IPS DF 6.9 (cell line): ENCODE measurements around the gene CCDC141.

Source experiments
- DNase-seq: peaks from one replicate; pipeline ENCODE4 v3.0.0-alpha.2; 2013; ENCODE audit warnings: low read depth, low spot score
- H3K27ac ChIP-seq: one replicate; pipeline ENCODE4 v1.5.1; 2013; ENCODE audit warnings: low read length, control low read depth
- H3K27me3 ChIP-seq: 2 replicates; pipeline ENCODE4 v1.6.1; 2013; ENCODE audit warnings: mild to moderate bottlenecking, low read length; ENCODE audit not compliant: control insufficient read depth, insufficient read depth
- H3K36me3 ChIP-seq: 2 replicates; pipeline ENCODE4 v1.6.1; 2013; ENCODE audit warnings: low read length; ENCODE audit not compliant: control insufficient read depth, insufficient read depth
- H3K4me1 ChIP-seq: 2 replicates; pipeline ENCODE4 v1.6.1; 2013; ENCODE audit warnings: low read length; ENCODE audit not compliant: control insufficient read depth, insufficient read depth
- H3K4me3 ChIP-seq: 2 replicates; pipeline ENCODE4 v1.5.1; 2013; ENCODE audit warnings: mild to moderate bottlenecking, low read length
- H3K9me3 ChIP-seq: 2 replicates; pipeline ENCODE4 v1.6.1; 2013; ENCODE audit warnings: low read length, inconsistent platforms; ENCODE audit not compliant: control insufficient read depth, insufficient read depth
- WGBS: extraction: QIAGEN DNeasy Blood & Tissue Kit; methylation state at CpG from one replicate; pipeline ENCODE4 v1.1.7; 2013; ENCODE audit warnings: mixed read lengths, missing lambda C conversion rate; ENCODE audit not compliant: insufficient read length, insufficient coverage; 5-methylcytosine and 5-hydroxymethylcytosine counted together

The CCDC141 gene

DNA sequence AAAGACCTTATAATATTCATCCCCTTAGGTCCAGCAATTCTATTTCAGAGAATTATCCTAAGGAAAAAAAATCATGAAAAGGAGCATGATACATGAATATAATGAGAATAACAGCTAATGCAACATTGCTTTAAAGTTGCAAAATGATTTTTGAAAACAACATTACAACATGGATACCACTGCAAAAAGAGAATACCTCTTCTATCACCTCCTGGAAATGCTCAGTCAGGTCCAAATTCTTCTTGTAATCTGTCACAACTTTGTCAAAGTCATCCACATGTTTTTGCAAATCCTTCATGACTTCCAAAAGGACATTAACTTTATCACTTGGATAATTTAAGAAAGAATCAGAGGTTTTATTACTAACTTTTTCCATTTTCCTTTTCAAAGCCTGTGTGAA, 194.8 kb downstream of the CCDC141 start:
- no peak overlapping the region for H3K4me3 ChIP-seq
- no peaks in the 10 kb centered on the region for H3K9me3 ChIP-seq
- no peak overlapping the region for H3K27ac ChIP-seq
- H3K36me3 ChIP-seq, result no peaks in the 10 kb centered on the region
- no peak for DNase-seq
- no peaks in the 10 kb centered on the region for H3K27me3 ChIP-seq
- H3K4me1 ChIP-seq, result no peaks in the 10 kb centered on the region

GRCh38 chr2:178848335-178848734, 201.6 kb downstream of the CCDC141 start:
- Histone ChIP-seq H3K27ac (no peak overlapping the region), H3K4me1 (peaks cover 3% of the 10 kb centered on the region; the same call in 1 of the 2 replicates), H3K9me3 (no peaks in the 10 kb centered on the region), H3K36me3 (no peaks in the 10 kb centered on the region), H3K27me3 (no peaks in the 10 kb centered on the region), H3K4me3 (no peak overlapping the region)
- DNase-seq, result no peak
- WGBS, result no CpG with 5 or more reads among the region's 5 CpGs

- Histone ChIP-seq H3K4me3 (no peak overlapping the region), H3K4me1 (peaks cover 3% of the 10 kb centered on the region; the same call in 1 of the 2 replicates), H3K9me3 (no peaks in the 10 kb centered on the region), H3K27ac (no peak overlapping the region), H3K27me3 (no peaks in the 10 kb centered on the region), H3K36me3 (no peaks in the 10 kb centered on the region)
- WGBS, result no CpG with 5 or more reads among the region's 2 CpGs
- DNase-seq, result no peak
Measured at GRCh38 chr2:178846458-178846802, 203.5 kb downstream of the CCDC141 start.

DNA sequence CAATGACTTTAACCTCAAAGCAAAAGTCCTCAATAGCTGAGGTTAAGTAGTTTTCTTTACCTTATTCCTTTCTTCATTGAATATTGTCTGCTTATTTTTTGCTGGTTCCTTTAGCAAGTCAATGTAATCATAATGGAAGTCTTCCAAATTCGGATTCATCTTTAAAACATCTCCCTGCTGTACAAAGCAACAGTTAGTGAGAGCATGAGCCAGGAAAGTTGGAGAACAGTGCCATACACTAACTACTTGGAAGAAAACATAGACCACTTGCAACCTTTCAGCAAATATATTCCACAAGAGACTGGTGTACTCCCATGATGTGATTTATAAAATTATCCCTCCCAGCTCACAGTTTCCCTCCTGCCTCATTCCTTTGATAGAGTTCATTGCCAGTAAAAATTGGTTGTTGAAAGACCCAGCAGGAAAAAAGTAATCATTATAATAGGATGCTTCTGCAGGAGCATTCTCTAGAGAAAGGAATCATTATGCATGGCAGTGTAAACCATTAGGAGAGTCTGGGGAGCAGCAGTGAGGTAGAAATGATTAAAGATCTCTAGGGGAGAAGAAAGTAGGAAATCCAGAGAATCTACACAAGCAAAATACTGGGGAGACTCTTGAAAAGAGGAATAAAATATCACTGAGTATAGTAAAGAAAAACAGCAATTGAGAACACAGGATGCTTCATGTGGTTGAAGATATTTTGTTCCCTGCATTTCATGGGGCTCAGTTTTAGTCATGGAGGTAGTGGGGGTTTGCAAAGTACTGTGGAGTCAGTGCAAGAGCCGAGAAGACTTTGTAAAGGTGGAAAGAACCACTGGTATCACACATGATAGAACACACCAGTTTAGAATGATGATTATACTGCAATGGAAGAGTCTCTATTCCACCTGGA, 204.1 kb downstream of the CCDC141 start:
- no CpG with 5 or more reads among the region's 2 CpGs for WGBS
- H3K36me3 ChIP-seq, result no peaks in the 10 kb centered on the region
- DNase-seq, result no peak
- no peaks in the 10 kb centered on the region for H3K27me3 ChIP-seq
- no peak overlapping the region for H3K4me3 ChIP-seq
- H3K9me3 ChIP-seq, result no peaks in the 10 kb centered on the region
- H3K4me1 ChIP-seq, result peaks cover 3% of the 10 kb centered on the region; the same call in 1 of the 2 replicates
- no peak overlapping the region for H3K27ac ChIP-seq

- no peak overlapping the region for H3K27ac ChIP-seq
- no peaks in the 10 kb centered on the region for H3K9me3 ChIP-seq
- no peaks in the 10 kb centered on the region for H3K27me3 ChIP-seq
- peaks cover 3% of the 10 kb centered on the region; the same call in 1 of the 2 replicates for H3K4me1 ChIP-seq
- no peaks in the 10 kb centered on the region for H3K36me3 ChIP-seq
- H3K4me3 ChIP-seq, result no peak overlapping the region
- no peak for DNase-seq
- WGBS, result no CpG with 5 or more reads among the region's 2 CpGs
Measured at GRCh38 chr2:178844701-178845100, 205.2 kb downstream of the CCDC141 start.

GRCh38 chr2:178844269-178844668, 205.7 kb downstream of the CCDC141 start:
- Histone ChIP-seq H3K27ac (no peak overlapping the region), H3K27me3 (no peaks in the 10 kb centered on the region), H3K4me3 (no peak overlapping the region), H3K36me3 (no peaks in the 10 kb centered on the region), H3K9me3 (no peaks in the 10 kb centered on the region), H3K4me1 (peaks cover 3% of the 10 kb centered on the region; the same call in 1 of the 2 replicates)
- DNase-seq, result no peak
- WGBS, result no CpG with 5 or more reads among the region's 4 CpGs

DNA sequence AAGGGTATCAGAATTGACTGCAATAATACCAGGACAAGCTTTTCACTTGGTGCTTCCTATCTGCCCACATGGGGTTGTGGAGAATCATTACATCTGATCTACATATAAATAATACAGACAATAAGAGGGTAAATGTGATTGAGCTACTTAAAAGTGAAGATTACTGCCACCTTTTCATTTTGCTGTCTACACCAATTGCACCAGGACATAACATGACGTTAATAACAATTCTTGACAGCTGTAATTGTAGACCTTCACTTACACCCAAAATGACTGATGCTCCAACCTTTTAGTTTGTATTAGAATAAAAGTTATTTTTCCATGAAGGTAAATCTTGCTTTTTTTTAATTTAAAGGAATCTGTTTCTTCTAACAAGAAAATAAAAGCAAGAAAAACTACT, 206.2 kb downstream of the CCDC141 start:
- WGBS, result no CpG with 5 or more reads among the region's 1 CpG
- Histone ChIP-seq H3K36me3 (no peaks in the 10 kb centered on the region), H3K27me3 (no peaks in the 10 kb centered on the region), H3K4me3 (no peak overlapping the region), H3K4me1 (peaks cover 3% of the 10 kb centered on the region; the same call in 1 of the 2 replicates), H3K9me3 (no peaks in the 10 kb centered on the region), H3K27ac (no peak overlapping the region)
- DNase-seq, result no peak

- no peaks in the 10 kb centered on the region for H3K27me3 ChIP-seq
- no peaks in the 10 kb centered on the region for H3K36me3 ChIP-seq
- no peak overlapping the region for H3K4me3 ChIP-seq
- whole genome bisulfite sequencing, result no CpG with 5 or more reads among the region's 4 CpGs
- H3K9me3 ChIP-seq, result no peaks in the 10 kb centered on the region
- DNase-seq, result no peak
- H3K4me1 ChIP-seq, result peaks cover 2% of the 10 kb centered on the region; the same call in 1 of the 2 replicates
- H3K27ac ChIP-seq, result no peak overlapping the region
Measured at GRCh38 chr2:178836807-178837206, 213.1 kb downstream of the CCDC141 start.

- no peaks in the 10 kb centered on the region for H3K9me3 ChIP-seq
- DNase-seq, result no peak
- no peaks in the 10 kb centered on the region for H3K36me3 ChIP-seq
- no peaks in the 10 kb centered on the region for H3K27me3 ChIP-seq
- WGBS, result no CpG with 5 or more reads among the region's 9 CpGs
- H3K4me1 ChIP-seq, result peaks cover 2% of the 10 kb centered on the region; the same call in 1 of the 2 replicates
- H3K27ac ChIP-seq, result no peak overlapping the region
- no peak overlapping the region for H3K4me3 ChIP-seq
Measured at GRCh38 chr2:178834086-178834485, 215.9 kb downstream of the CCDC141 start.

DNA sequence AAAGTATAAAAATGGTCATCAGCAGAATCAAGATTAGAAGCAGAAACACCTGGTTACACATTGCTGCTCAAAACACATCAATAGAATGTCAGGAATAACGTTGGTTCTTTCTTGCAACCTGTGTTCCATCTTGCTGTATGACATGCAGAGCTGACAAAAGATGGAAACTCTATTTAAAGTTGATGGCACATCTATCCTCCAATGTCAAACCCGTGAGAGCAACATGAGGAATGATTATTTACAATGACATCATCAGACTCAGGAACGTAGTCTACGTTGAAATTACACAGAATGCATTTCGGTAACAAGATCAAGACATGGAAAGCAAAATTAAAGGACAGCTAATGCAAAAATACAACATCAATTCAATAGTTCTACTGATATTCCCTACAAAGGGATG, 216.6 kb downstream of the CCDC141 start:
- H3K27me3 ChIP-seq, result no peaks in the 10 kb centered on the region
- no peaks in the 10 kb centered on the region for H3K9me3 ChIP-seq
- DNase-seq, result no peak
- peaks cover 2% of the 10 kb centered on the region; the same call in 1 of the 2 replicates for H3K4me1 ChIP-seq
- WGBS, result no CpG with 5 or more reads among the region's 5 CpGs
- H3K36me3 ChIP-seq, result no peaks in the 10 kb centered on the region
- no peak overlapping the region for H3K27ac ChIP-seq
- H3K4me3 ChIP-seq, result no peak overlapping the region

- WGBS, result no CpG with 5 or more reads among the region's 2 CpGs
- H3K4me1 ChIP-seq, result no peaks in the 10 kb centered on the region
- H3K27me3 ChIP-seq, result no peaks in the 10 kb centered on the region
- no peak overlapping the region for H3K4me3 ChIP-seq
- no peak overlapping the region for H3K27ac ChIP-seq
- no peaks in the 10 kb centered on the region for H3K9me3 ChIP-seq
- no peaks in the 10 kb centered on the region for H3K36me3 ChIP-seq
- DNase-seq, result no peak
Measured at GRCh38 chr2:178830451-178830850, 219.5 kb downstream of the CCDC141 start.
